Nephron progenitor cell (in vitro differentiated cells): ENCODE results near the gene DFFB.

Experiments used
- DNase-seq: peaks from one replicate; pipeline ENCODE4 v3.0.0; 2021
- H3K27ac Mint-ChIP-seq: 2 replicates; pipeline ENCODE4 v1.8.0; 2021; ENCODE audit warnings: mild to moderate bottlenecking, moderate library complexity, mixed read lengths
- H3K27me3 Mint-ChIP-seq: 2 replicates; pipeline ENCODE4 v1.8.0; 2021; ENCODE audit warnings: mild to moderate bottlenecking, low read depth, mixed read lengths; ENCODE audit not compliant: poor library complexity
- H3K36me3 Mint-ChIP-seq: 2 replicates; pipeline ENCODE4 v1.8.0; 2021; ENCODE audit warnings: low read depth, mixed read lengths
- H3K4me1 Mint-ChIP-seq: 2 replicates; pipeline ENCODE4 v1.8.0; 2021; ENCODE audit warnings: mixed read lengths
- H3K4me3 Mint-ChIP-seq: 2 replicates; pipeline ENCODE4 v1.8.0; 2021; ENCODE audit warnings: mild to moderate bottlenecking, moderate library complexity, mixed read lengths
- H3K9me3 Mint-ChIP-seq: 2 replicates; pipeline ENCODE4 v1.8.0; 2021; ENCODE audit warnings: mild to moderate bottlenecking, moderate library complexity, mixed read lengths
- TF ChIP-seq, protein P1 (sequence below): fragments of 200-600 bp; sonication (generic); IDR thresholded peaks from 2 replicates; pipeline ENCODE4 v1.5.0; 2021; ENCODE audit warnings: antibody characterized with exemption

The DFFB gene

DNA sequence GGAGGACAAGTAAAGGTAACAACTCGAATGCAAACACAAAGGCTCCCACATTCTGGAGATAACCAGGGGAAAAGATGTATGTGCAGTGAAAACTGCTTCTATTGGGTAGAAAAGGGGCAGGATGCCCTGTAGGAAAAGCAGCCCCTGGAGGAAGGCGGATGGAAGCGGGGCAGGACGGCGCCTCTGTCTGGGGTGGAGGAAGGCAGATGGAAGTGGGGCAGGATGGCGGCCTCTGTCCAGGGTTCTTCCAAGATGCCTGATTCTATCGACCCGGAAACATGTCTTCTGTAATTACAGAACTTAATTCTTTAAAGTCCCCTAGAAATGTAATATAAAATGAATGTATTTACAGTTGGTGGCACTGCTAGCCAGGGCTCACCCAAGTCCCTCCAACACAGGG lies 37.0 kb upstream of the DFFB start:
- DNase-seq = no peak
- peaks cover 27% of the 10 kb centered on the region for H3K36me3 Mint-ChIP-seq
- H3K4me1 Mint-ChIP-seq = peaks cover 27% of the 10 kb centered on the region
- H3K27ac Mint-ChIP-seq = no peak overlapping the region
- H3K27me3 Mint-ChIP-seq = no peaks in the 10 kb centered on the region
- TF ChIP-seq, protein P1, sequence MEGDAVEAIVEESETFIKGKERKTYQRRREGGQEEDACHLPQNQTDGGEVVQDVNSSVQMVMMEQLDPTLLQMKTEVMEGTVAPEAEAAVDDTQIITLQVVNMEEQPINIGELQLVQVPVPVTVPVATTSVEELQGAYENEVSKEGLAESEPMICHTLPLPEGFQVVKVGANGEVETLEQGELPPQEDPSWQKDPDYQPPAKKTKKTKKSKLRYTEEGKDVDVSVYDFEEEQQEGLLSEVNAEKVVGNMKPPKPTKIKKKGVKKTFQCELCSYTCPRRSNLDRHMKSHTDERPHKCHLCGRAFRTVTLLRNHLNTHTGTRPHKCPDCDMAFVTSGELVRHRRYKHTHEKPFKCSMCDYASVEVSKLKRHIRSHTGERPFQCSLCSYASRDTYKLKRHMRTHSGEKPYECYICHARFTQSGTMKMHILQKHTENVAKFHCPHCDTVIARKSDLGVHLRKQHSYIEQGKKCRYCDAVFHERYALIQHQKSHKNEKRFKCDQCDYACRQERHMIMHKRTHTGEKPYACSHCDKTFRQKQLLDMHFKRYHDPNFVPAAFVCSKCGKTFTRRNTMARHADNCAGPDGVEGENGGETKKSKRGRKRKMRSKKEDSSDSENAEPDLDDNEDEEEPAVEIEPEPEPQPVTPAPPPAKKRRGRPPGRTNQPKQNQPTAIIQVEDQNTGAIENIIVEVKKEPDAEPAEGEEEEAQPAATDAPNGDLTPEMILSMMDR = no peak
- no peaks in the 10 kb centered on the region for H3K9me3 Mint-ChIP-seq
- H3K4me3 Mint-ChIP-seq = no peak overlapping the region

- Mint-ChIP-seq H3K27ac (peak overlapping the region; percentile 91), H3K27me3 (no peaks in the 10 kb centered on the region), H3K9me3 (no peaks in the 10 kb centered on the region), H3K4me1 (peaks cover 27% of the 10 kb centered on the region), H3K36me3 (peaks cover 24% of the 10 kb centered on the region), H3K4me3 (no peak overlapping the region)
- DNase-seq = no peak
- TF ChIP-seq, protein P1 = no peak
These were observed 36.3 kb upstream of the DFFB start for GRCh38 chr1:3821004-3821403.

DNA sequence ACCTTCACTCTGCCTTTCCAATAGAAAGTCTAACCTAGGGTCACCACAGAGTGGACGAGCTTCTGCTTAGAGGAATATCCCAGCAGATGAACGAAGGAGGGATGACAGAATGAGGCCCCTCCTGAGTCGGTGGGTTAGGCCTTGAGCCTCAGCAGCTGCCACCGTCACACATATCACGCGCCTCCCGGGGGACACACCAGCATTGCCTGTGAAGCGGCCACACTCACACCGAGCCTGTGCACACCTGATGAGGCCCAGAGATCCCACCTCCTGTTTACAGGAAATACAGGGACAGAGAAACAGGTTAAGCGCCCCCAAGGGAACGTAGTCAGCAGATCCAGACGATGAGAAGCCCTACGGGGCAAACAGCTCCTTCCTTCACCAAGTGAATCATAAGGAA lies 35.8 kb upstream of the DFFB start:
- TF ChIP-seq, protein P1 = no peak
- H3K4me3 Mint-ChIP-seq = no peak overlapping the region
- no peaks in the 10 kb centered on the region for H3K9me3 Mint-ChIP-seq
- H3K27ac Mint-ChIP-seq = peak overlapping the region; percentile 91
- no peak for DNase-seq
- peaks cover 27% of the 10 kb centered on the region for H3K4me1 Mint-ChIP-seq
- peaks cover 23% of the 10 kb centered on the region for H3K36me3 Mint-ChIP-seq
- H3K27me3 Mint-ChIP-seq = no peaks in the 10 kb centered on the region

- peaks cover 23% of the 10 kb centered on the region for H3K36me3 Mint-ChIP-seq
- no peak overlapping the region for H3K4me3 Mint-ChIP-seq
- TF ChIP-seq, protein P1 = no peak
- DNase-seq = no peak
- peak overlapping the region; percentile 91 for H3K27ac Mint-ChIP-seq
- H3K27me3 Mint-ChIP-seq = no peaks in the 10 kb centered on the region
- no peaks in the 10 kb centered on the region for H3K9me3 Mint-ChIP-seq
- H3K4me1 Mint-ChIP-seq = peaks cover 27% of the 10 kb centered on the region
These were observed 35.4 kb upstream of the DFFB start for GRCh38 chr1:3821908-3822307.

DNA sequence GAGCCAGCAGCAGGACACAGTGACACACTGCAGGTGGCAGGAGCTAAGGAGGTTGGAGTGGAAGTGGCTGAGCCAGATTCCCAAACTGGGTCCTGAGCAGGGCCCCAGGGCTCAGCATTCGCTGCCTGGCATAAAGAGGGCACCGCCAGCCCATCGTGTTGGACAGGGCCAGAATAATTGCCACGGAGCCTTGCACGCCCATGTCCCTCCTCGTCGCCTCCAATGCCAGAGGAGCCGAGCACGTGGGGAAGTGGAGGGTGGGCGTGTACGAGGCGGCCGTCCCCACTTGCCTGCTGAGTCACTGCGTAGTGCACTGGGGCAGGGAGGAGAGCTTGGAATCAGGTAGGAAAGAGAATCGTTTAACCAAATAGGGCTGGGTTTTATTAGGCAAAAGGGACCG lies 34.9 kb upstream of the DFFB start:
- Mint-ChIP-seq H3K4me1 (peaks cover 27% of the 10 kb centered on the region), H3K36me3 (peaks cover 23% of the 10 kb centered on the region), H3K9me3 (no peaks in the 10 kb centered on the region), H3K27ac (peak overlapping the region; percentile 91), H3K4me3 (no peak overlapping the region), H3K27me3 (no peaks in the 10 kb centered on the region)
- no peak for DNase-seq
- TF ChIP-seq, protein P1 = no peak

- H3K9me3 Mint-ChIP-seq = no peaks in the 10 kb centered on the region
- H3K27me3 Mint-ChIP-seq = peaks cover 1% of the 10 kb centered on the region
- TF ChIP-seq, protein P1 = no peak
- peaks cover 25% of the 10 kb centered on the region for H3K36me3 Mint-ChIP-seq
- peaks cover 22% of the 10 kb centered on the region for H3K4me1 Mint-ChIP-seq
- DNase-seq = no peak
- peak overlapping the region; percentile 50 for H3K27ac Mint-ChIP-seq
- H3K4me3 Mint-ChIP-seq = no peak overlapping the region
These were observed 32.6 kb upstream of the DFFB start for GRCh38 chr1:3824650-3825049.
